ENCODE data around the gene ELN. TPM values are rescaled to one million over a fixed set of nuclear protein-coding genes. Genes with fewer than 3 reads are reported as not detected.
A peak's percentile ranks its signal among the peaks of the same experiment; 100 is the strongest.
"Not testable (repeated sequence)": the region's sequence is repeated elsewhere in the genome, so short reads cannot be mapped to it uniquely, and the experiment has no call there.

ELN gene
- total RNA-seq (2014; rRNA removed; shearing (Covaris generic)) (698 and 974 TPM in 2 replicates), polyA plus RNA-seq (2016; fragmentation: Nextera tagmentation; extraction: Ambion mirVana) (539 and 568 TPM in 2 replicates)

- WGBS, 2 experiments (ENCODE audit: low coverage in 1 of 2, low lambda C conversion rate in 2 of 2, missing lambda C conversion rate in 2 of 2) = 7 to 8% methylated on average over 13 to 39 of the region's 39 CpGs
- TF ChIP-seq EZH2phosphoT487 (IDR thresholded peaks at IDR 0.05; ENCODE audit: insufficient read depth, low read depth) (no peak), EZH2 (IDR thresholded peaks at IDR 0.05; ENCODE audit: insufficient read depth, poor library complexity, severe bottlenecking) (no peak)
- H3K27me3 ChIP-seq (replicated peaks; ENCODE audit: insufficient read depth) = no peaks in the 10 kb centered on the region
- H3K4me1 ChIP-seq (ENCODE audit: insufficient read depth) = peaks cover 50% of the 10 kb centered on the region
- H3F3A ChIP-seq (ENCODE audit: insufficient read depth) = peaks cover 4% of the 10 kb centered on the region; the same call in 1 of the 2 replicates
- no peaks in the 10 kb centered on the region for H3K9me2 ChIP-seq (ENCODE audit: insufficient read depth)
- H3K27ac ChIP-seq = no peak within 1 kb of the TSS
- peak within 1 kb of the TSS; percentile 70 for H3K4me3 ChIP-seq
- H2AFZ ChIP-seq = peak within 1 kb of the TSS; percentile 59; the same call in 1 of the 2 replicates
- in situ Hi-C loops (cut with MboI) = loop anchor here (10.0 kb wide), 1 partner anchor 153 kb away; no protein-coding TSS in a partner anchor
- peak within 1 kb of the TSS; percentile 68 for H3K9ac ChIP-seq
- peaks cover 11% of the 10 kb centered on the region; the same call in 1 of the 2 replicates for H3K79me2 ChIP-seq (ENCODE audit: insufficient read depth)
- peak; percentile 62 for DNase-seq
- no peaks in the 10 kb centered on the region for H3K36me3 ChIP-seq (ENCODE audit: low read depth)
- H3K4me2 ChIP-seq (ENCODE audit: unreplicated experiment) = peak within 1 kb of the TSS; percentile 77
- no peaks in the 10 kb centered on the region for H3K9me3 ChIP-seq (ENCODE audit: low read depth)
- H4K20me1 ChIP-seq (ENCODE audit: insufficient read depth) = no peaks in the 10 kb centered on the region
These were observed at the start of gene ELN for GRCh38 chr7:74027683-74028320. ELN (plus strand) TSS chr7:74028173; CDS start chr7:74028188, 15 bp downstream.

- Histone ChIP-seq H3K36me3 (ENCODE audit: low read depth) (no peaks in the 10 kb centered on the region), H3K4me1 (ENCODE audit: insufficient read depth) (peaks cover 25% of the 10 kb centered on the region), H3K9me3 (ENCODE audit: low read depth) (no peaks in the 10 kb centered on the region), H3K27me3 (replicated peaks; ENCODE audit: insufficient read depth) (no peaks in the 10 kb centered on the region), H3K9ac (peak overlapping the region; percentile 43; the same call in 1 of the 2 replicates), H3K4me3 (no peak overlapping the region), H3K79me2 (ENCODE audit: insufficient read depth) (no peaks in the 10 kb centered on the region), H3K4me2 (ENCODE audit: unreplicated experiment) (peak overlapping the region; percentile 46), H2AFZ (peak overlapping the region; percentile 68), H3K9me2 (ENCODE audit: insufficient read depth) (no peaks in the 10 kb centered on the region), H3F3A (ENCODE audit: insufficient read depth) (no peaks in the 10 kb centered on the region; the same call in 1 of the 2 replicates), H4K20me1 (ENCODE audit: insufficient read depth) (no peaks in the 10 kb centered on the region), H3K27ac (peak overlapping the region; percentile 21; the same call in 1 of the 2 replicates)
- in situ Hi-C loops (cut with MboI) = no loop called here
- 40 to 43% methylated on average over 24 of the region's 24 CpGs for WGBS, 2 experiments (ENCODE audit: low coverage in 1 of 2, low lambda C conversion rate in 2 of 2, missing lambda C conversion rate in 2 of 2)
- no peak for TF ChIP-seq EZH2phosphoT487 (IDR thresholded peaks at IDR 0.05; ENCODE audit: insufficient read depth, low read depth)
- peak; percentile 70 for DNase-seq
These were observed 49.1 kb upstream of the ELN start for GRCh38 chr7:73978661-73979563.

- H3K27me3 ChIP-seq (replicated peaks; ENCODE audit: insufficient read depth); H3K36me3 ChIP-seq (ENCODE audit: low read depth); H2AFZ ChIP-seq; in situ Hi-C loops (cut with MboI); H3K27ac ChIP-seq; DNase-seq; H3K4me3 ChIP-seq; H4K20me1 ChIP-seq (ENCODE audit: insufficient read depth); H3K4me2 ChIP-seq (ENCODE audit: unreplicated experiment); H3K79me2 ChIP-seq (ENCODE audit: insufficient read depth); H3F3A ChIP-seq (ENCODE audit: insufficient read depth); H3K9me3 ChIP-seq (ENCODE audit: low read depth); H3K9me2 ChIP-seq (ENCODE audit: insufficient read depth); H3K9ac ChIP-seq: not testable (repeated sequence)
- peaks cover 25% of the 10 kb centered on the region for H3K4me1 ChIP-seq (ENCODE audit: insufficient read depth)
- 96 to 97% methylated on average over 9 of the region's 9 CpGs for WGBS, 2 experiments (ENCODE audit: low coverage in 1 of 2, low lambda C conversion rate in 2 of 2, missing lambda C conversion rate in 2 of 2)
These were observed 48.3 kb upstream of the ELN start for GRCh38 chr7:73979656-73980055.

- H3K9ac ChIP-seq = no peak overlapping the region
- WGBS, 2 experiments (ENCODE audit: low coverage in 1 of 2, low lambda C conversion rate in 2 of 2, missing lambda C conversion rate in 2 of 2) = 88 to 96% methylated on average over 6 of the region's 6 CpGs
- H3K27me3 ChIP-seq (replicated peaks; ENCODE audit: insufficient read depth) = no peaks in the 10 kb centered on the region
- no peak overlapping the region for H2AFZ ChIP-seq
- H3K4me2 ChIP-seq (ENCODE audit: unreplicated experiment) = no peak overlapping the region
- no peak for DNase-seq
- H3K36me3 ChIP-seq (ENCODE audit: low read depth) = no peaks in the 10 kb centered on the region
- peaks cover 25% of the 10 kb centered on the region for H3K4me1 ChIP-seq (ENCODE audit: insufficient read depth)
- in situ Hi-C loops (cut with MboI) = no loop called here
- TF ChIP-seq EZH2phosphoT487 (IDR thresholded peaks at IDR 0.05; ENCODE audit: insufficient read depth, low read depth) (no peak), EZH2 (IDR thresholded peaks at IDR 0.05; ENCODE audit: insufficient read depth, poor library complexity, severe bottlenecking) (no peak)
- H3K4me3 ChIP-seq = no peak overlapping the region
- H4K20me1 ChIP-seq (ENCODE audit: insufficient read depth) = no peaks in the 10 kb centered on the region
- no peaks in the 10 kb centered on the region for H3K9me3 ChIP-seq (ENCODE audit: low read depth)
- H3F3A ChIP-seq (ENCODE audit: insufficient read depth) = no peaks in the 10 kb centered on the region; the same call in 1 of the 2 replicates
- no peaks in the 10 kb centered on the region for H3K79me2 ChIP-seq (ENCODE audit: insufficient read depth)
- H3K9me2 ChIP-seq (ENCODE audit: insufficient read depth) = no peaks in the 10 kb centered on the region
- no peak overlapping the region for H3K27ac ChIP-seq
These were observed 47.8 kb upstream of the ELN start for GRCh38 chr7:73980206-73980605.
